SK-N-SH treated with all-trans-retinoic acid at 6 μM for 48 hours (cell line): ENCODE results near the gene CDK15.
A peak's percentile ranks its signal among the peaks of the same experiment; 100 is the strongest.

ENCODE experiments used
- ATAC-seq: fragments of 200-7000 bp; cut with Tn5 transposase; 3 replicates; pipeline ENCODE4 v1.9.1; 2020; ENCODE audit warnings: mild to moderate bottlenecking, moderate library complexity
- BACH2 ChIP-seq: fragments of 250-450 bp; sonication (Bioruptor Pico); IDR thresholded peaks from 2 replicates; pipeline ENCODE4 v1.9.0; 2021; ENCODE audit warnings: mild to moderate bottlenecking, borderline replicate concordance
- CREB5 ChIP-seq: fragments of 250-450 bp; sonication (Bioruptor Pico); IDR thresholded peaks from 2 replicates; pipeline ENCODE4 v1.5.1; 2020; ENCODE audit warnings: low read depth, mild to moderate bottlenecking, moderate library complexity
- CSRNP3 ChIP-seq: fragments of 250-450 bp; sonication (Bioruptor Pico); IDR thresholded peaks from 2 replicates; pipeline ENCODE4 v1.5.1; 2021; ENCODE audit warnings: mild to moderate bottlenecking, moderate library complexity
- ESRRG ChIP-seq: fragments of 250-450 bp; sonication (Bioruptor Pico); IDR thresholded peaks from 2 replicates; pipeline ENCODE4 v1.6.1; 2021; ENCODE audit warnings: mild to moderate bottlenecking
- ISL1 ChIP-seq: fragments of 250-450 bp; sonication (Bioruptor Pico); IDR thresholded peaks from 2 replicates; pipeline ENCODE4 v2.1.2; 2022; ENCODE audit warnings: mild to moderate bottlenecking, moderate library complexity
- OSR1 ChIP-seq: fragments of 250-450 bp; sonication (Bioruptor Pico); IDR thresholded peaks from 2 replicates; pipeline ENCODE4 v1.8.0; 2022; ENCODE audit warnings: moderate library complexity, mild to moderate bottlenecking, inconsistent platforms
- PATZ1 ChIP-seq: fragments of 250-450 bp; sonication (Bioruptor Pico); IDR thresholded peaks from 2 replicates; pipeline ENCODE4 v1.8.0; 2020; ENCODE audit warnings: mild to moderate bottlenecking, moderate library complexity, borderline replicate concordance
- POU6F1 ChIP-seq: fragments of 250-450 bp; sonication (Bioruptor Pico); IDR thresholded peaks from 2 replicates; pipeline ENCODE4 v1.8.0; 2021; ENCODE audit warnings: low read depth, mild to moderate bottlenecking, moderate library complexity, borderline replicate concordance
- RARB ChIP-seq: fragments of 250-450 bp; sonication (Bioruptor Pico); IDR thresholded peaks from 2 replicates; pipeline ENCODE4 v1.8.0; 2021; ENCODE audit warnings: mild to moderate bottlenecking, moderate library complexity
- SNAI2 ChIP-seq: fragments of 250-450 bp; sonication (Bioruptor Pico); IDR thresholded peaks from 2 replicates; pipeline ENCODE4 v1.5.0; 2020; ENCODE audit warnings: mild to moderate bottlenecking, moderate library complexity
- TCF4 ChIP-seq: fragments of 250-450 bp; sonication (Bioruptor Pico); IDR thresholded peaks from 2 replicates; pipeline ENCODE4 v1.8.0; 2021; ENCODE audit warnings: mild to moderate bottlenecking, moderate library complexity, borderline replicate concordance
- TOX ChIP-seq: fragments of 250-450 bp; sonication (Bioruptor Pico); IDR thresholded peaks from 2 replicates; pipeline ENCODE4 v1.8.0; 2021; ENCODE audit warnings: mild to moderate bottlenecking, moderate library complexity, borderline replicate concordance
- TSHZ2 ChIP-seq: fragments of 250-450 bp; sonication (Bioruptor Pico); IDR thresholded peaks from 2 replicates; pipeline ENCODE4 v1.5.0; 2020; ENCODE audit warnings: mild to moderate bottlenecking, moderate library complexity
- ZC3H10 ChIP-seq: fragments of 250-450 bp; sonication (Bioruptor Pico); IDR thresholded peaks from 2 replicates; pipeline ENCODE4 v1.5.1; 2021; ENCODE audit warnings: mild to moderate bottlenecking, moderate library complexity
- ZFP3 ChIP-seq: fragments of 250-450 bp; sonication (Bioruptor Pico); IDR thresholded peaks from 2 replicates; pipeline ENCODE4 v1.5.0; 2020; ENCODE audit warnings: mild to moderate bottlenecking, moderate library complexity
- ZFP30 ChIP-seq: fragments of 450-650 bp; formaldehyde crosslinking; IDR thresholded peaks from 2 replicates; pipeline ENCODE4 v1.5.0; 2022; ENCODE audit warnings: mild to moderate bottlenecking, moderate library complexity
- ZNF70 ChIP-seq: fragments of 450-650 bp; formaldehyde crosslinking; IDR thresholded peaks from 2 replicates; pipeline ENCODE4 v1.5.0; 2020; ENCODE audit warnings: mild to moderate bottlenecking, moderate library complexity

CDK15 gene

GRCh38 chr2:201830666-201831065 lies 24.3 kb downstream of the CDK15 start:
- no peak for ATAC-seq
- TF ChIP-seq TSHZ2, result no peak
- no peak for TF ChIP-seq ISL1 (CRISPR knock-in tag)
- TF ChIP-seq, all 23 proteins: peak for 0

GRCh38 chr2:201831469-201831868 lies 25.1 kb downstream of the CDK15 start:
- TF ChIP-seq OSR1 (CRISPR knock-in tag), result no peak
- no peak for TF ChIP-seq CSRNP3 (CRISPR knock-in tag)
- TF ChIP-seq CREB5 (CRISPR knock-in tag), result no peak
- TF ChIP-seq ISL1 (CRISPR knock-in tag), result no peak
- no peak for TF ChIP-seq TOX
- no peak for TF ChIP-seq ZNF70 (CRISPR knock-in tag)
- no peak for TF ChIP-seq TCF4
- no peak for TF ChIP-seq TSHZ2
- TF ChIP-seq SNAI2 (CRISPR knock-in tag), result no peak

GRCh38 chr2:201833781-201834180 lies 27.4 kb downstream of the CDK15 start:
- no peak for ATAC-seq

More at GRCh38 chr2:201831469-201831868, 25.1 kb downstream of the CDK15 start:
- ATAC-seq, result peak; percentile 95

GRCh38 chr2:201835066-201835465 lies 28.7 kb downstream of the CDK15 start:
- TF ChIP-seq ISL1 (CRISPR knock-in tag) (no peak), ZC3H10 (CRISPR knock-in tag) (no peak), RARB (no peak), CREB5 (CRISPR knock-in tag) (no peak), ESRRG (CRISPR knock-in tag) (no peak), POU6F1 (CRISPR knock-in tag) (no peak), OSR1 (CRISPR knock-in tag) (no peak), TSHZ2 (no peak), TCF4 (no peak), ZFP3 (CRISPR knock-in tag) (no peak), PATZ1 (CRISPR knock-in tag) (no peak), BACH2 (no peak)
- ATAC-seq, result no peak

More at GRCh38 chr2:201833781-201834180, 27.4 kb downstream of the CDK15 start:
- TF ChIP-seq ZFP30 (no peak), OSR1 (CRISPR knock-in tag) (no peak)
